ENCODE data around the gene STX10. TPM values are rescaled to one million over a fixed set of nuclear protein-coding genes. Genes with fewer than 3 reads are reported as not detected.

Gene STX10
- total and polyA plus RNA-seq, 9 of the 15 experiments (the other 6 are each of a cell fraction or from before 2014, with no cell fraction given), result 0.51 to 66.3 (median 31.0) TPM

GRCh38 chr19:13153569-13154240, 3.5 kb upstream of the STX10 start (continued):
- TF ChIP-seq MYNN (IDR thresholded peaks at IDR 0.05) (no peak), MYNN (CRISPR knock-in tag; IDR thresholded peaks at IDR 0.05) (no peak), ZKSCAN3 (CRISPR knock-in tag; IDR thresholded peaks at IDR 0.05) (no peak), ZNF280B (CRISPR knock-in tag; IDR thresholded peaks at IDR 0.05) (no peak), TARDBP (IDR thresholded peaks at IDR 0.05) (no peak), ZNF212 (CRISPR knock-in tag; IDR thresholded peaks at IDR 0.05) (no peak), ATF1 (CRISPR knock-in tag; IDR thresholded peaks at IDR 0.05) (no peak), ATF1 (tag; IDR thresholded peaks at IDR 0.05) (no peak), ZBTB7A (IDR thresholded peaks at IDR 0.05; ENCODE audit: borderline replicate concordance, control insufficient read depth, low read depth, low read length) (no peak), THRB (CRISPR knock-in tag; conservative IDR thresholded peaks at IDR 0.05) (no peak), ZBTB34 (CRISPR knock-in tag; IDR thresholded peaks at IDR 0.05) (no peak), SNAPC5 (CRISPR knock-in tag; IDR thresholded peaks at IDR 0.05) (no peak), ARID3B (CRISPR knock-in tag; IDR thresholded peaks at IDR 0.05; ENCODE audit: borderline replicate concordance) (no peak), LARP7 (IDR thresholded peaks at IDR 0.05) (peak; percentile 39; the same call in 1 of the 2 replicates), ZNF655 (CRISPR knock-in tag; IDR thresholded peaks at IDR 0.05) (no peak), RAD21 (CRISPR knock-in tag; conservative IDR thresholded peaks at IDR 0.05 in 1 of 2, IDR thresholded peaks at IDR 0.05 in 1 of 2) (peak in 1 of 2 experiments; percentile 1; a peak in 1 of 4 replicates), RBM22 (IDR thresholded peaks at IDR 0.05; ENCODE audit: low read depth, low read length, poor library complexity, severe bottlenecking) (peak; percentile 99), L3MBTL2 (IDR thresholded peaks at IDR 0.05) (0 out of 2 replicates have a peak, but pooled peaks have one; percentile 9), STAG1 (CRISPR knock-in tag; IDR thresholded peaks at IDR 0.05; ENCODE audit: borderline replicate concordance) (no peak; the same call in 1 of the 2 replicates), ESRRB (CRISPR knock-in tag; IDR thresholded peaks at IDR 0.05; ENCODE audit: borderline replicate concordance) (no peak), SPI1 (IDR thresholded peaks at IDR 0.05; ENCODE audit: borderline replicate concordance, low read depth, low read length) (no peak), MED1 (CRISPR knock-in tag; IDR thresholded peaks at IDR 0.05; ENCODE audit: borderline replicate concordance) (no peak), HLTF (IDR thresholded peaks at IDR 0.05) (0 out of 2 replicates have a peak, but pooled peaks have one; percentile 26)

Measured in K562 (cell line).